Mucosa of gallbladder (tissue), 1 donor: ENCODE results near the gene GALNT3. TPM values are rescaled to one million over a fixed set of nuclear protein-coding genes. Genes with fewer than 3 reads are reported as not detected.
A peak's percentile ranks its signal among the peaks of the same experiment; 100 is the strongest.

Source experiments
- DNase-seq: peaks from one replicate; pipeline ENCODE4 v3.0.0-alpha.2; 2020; ENCODE audit warnings: low spot score
- total RNA-seq: library from RNA; stranded (reverse); gene quantifications from one replicate; pipeline ENCODE4 v1.2.1, GENCODE V29; 2021
- donor health status: DM: no; HTN: no; CAD: no.

GALNT3 gene
- total RNA-seq, 1 donor from 2014 or later = 96.6 TPM

- DNase-seq = no peak
These were observed 2.1 kb upstream of the GALNT3 start for GRCh38 chr2:165796129-165796528.

- DNase-seq = no peak
These were observed 964 bp upstream of the GALNT3 start for GRCh38 chr2:165795011-165795410.

GRCh38 chr2:165794536-165794928 lies 485 bp upstream of the GALNT3 start:
- peak; percentile 47 for DNase-seq

GRCh38 chr2:165793161-165793778 lies 777 bp downstream of the GALNT3 start:
- peak; percentile 58 for DNase-seq

GRCh38 chr2:165792104-165792454 lies 2.0 kb downstream of the GALNT3 start:
- DNase-seq = no peak

- DNase-seq = no peak
These were observed 2.5 kb downstream of the GALNT3 start for GRCh38 chr2:165791421-165792103.

GRCh38 chr2:165790466-165790865 lies 3.6 kb downstream of the GALNT3 start:
- DNase-seq = no peak

- no peak for DNase-seq
These were observed 6.7 kb downstream of the GALNT3 start for GRCh38 chr2:165787334-165787733.

GRCh38 chr2:165779706-165780105 lies 14.3 kb downstream of the GALNT3 start:
- no peak for DNase-seq

GRCh38 chr2:165778653-165779451 lies 15.2 kb downstream of the GALNT3 start:
- no peak for DNase-seq

GRCh38 chr2:165778187-165778556 lies 15.9 kb downstream of the GALNT3 start:
- no peak for DNase-seq

- no peak for DNase-seq
These were observed 16.4 kb downstream of the GALNT3 start for GRCh38 chr2:165777522-165778186.

- DNase-seq = no peak
These were observed 17.3 kb downstream of the GALNT3 start for GRCh38 chr2:165776796-165777195.

GRCh38 chr2:165776013-165776412 lies 18.0 kb downstream of the GALNT3 start:
- DNase-seq = no peak

GRCh38 chr2:165773684-165774083 lies 20.4 kb downstream of the GALNT3 start:
- no peak for DNase-seq

- no peak for DNase-seq
These were observed 21.9 kb downstream of the GALNT3 start for GRCh38 chr2:165772183-165772582.

GRCh38 chr2:165766326-165766927 lies 27.6 kb downstream of the GALNT3 start:
- no peak for DNase-seq

- DNase-seq = no peak
These were observed 31.3 kb downstream of the GALNT3 start for GRCh38 chr2:165762723-165763122.

- DNase-seq = no peak
These were observed 36.0 kb downstream of the GALNT3 start for GRCh38 chr2:165757906-165758675.

- DNase-seq = no peak
These were observed 47.5 kb downstream of the GALNT3 start for GRCh38 chr2:165746501-165746900.

- no peak for DNase-seq
These were observed 48.1 kb downstream of the GALNT3 start for GRCh38 chr2:165745916-165746315.
